ENCODE results near the gene FAF1. TPM values are rescaled to one million over a fixed set of nuclear protein-coding genes. Genes with fewer than 3 reads are reported as not detected.

FAF1 gene
- total and polyA plus RNA-seq, 4 donors = 8.6 to 45.0 (median 18.2) TPM

- no peak overlapping the region for H3K27ac ChIP-seq (ENCODE audit: low read depth in 1 of 2, low read length in 2 of 2)
Measured at GRCh38 chr1:50929376-50929958, 30.6 kb downstream of the FAF1 start.

GRCh38 chr1:50923564-50923963 lies 36.5 kb downstream of the FAF1 start:
- DNase-seq (ENCODE audit: low spot score) = no peak
- no peaks in the 10 kb centered on the region for H3K9me3 ChIP-seq (ENCODE audit: control insufficient read depth in 4 of 4, low read length in 3 of 4)
- H3K4me3 ChIP-seq (ENCODE audit: low read depth in 1 of 3, low read length in 3 of 3) = no peak overlapping the region
- H3K27me3 ChIP-seq (ENCODE audit: control insufficient read depth in 4 of 4, insufficient read depth in 4 of 4, low read length in 3 of 4) = no peaks in the 10 kb centered on the region
- no peaks in the 10 kb centered on the region for H3K36me3 ChIP-seq (ENCODE audit: control insufficient read depth in 4 of 4, insufficient read depth in 3 of 4, low read depth in 1 of 4, low read length in 3 of 4)
- no peak overlapping the region for H3K27ac ChIP-seq (ENCODE audit: low read depth in 1 of 2, low read length in 2 of 2)
- 89% methylated on average over 1 of the region's 1 CpG for WGBS
- H3K9ac ChIP-seq (ENCODE audit: low read depth in 1 of 2, low read length in 2 of 2) = no peak overlapping the region
- H3K4me1 ChIP-seq (ENCODE audit: control insufficient read depth in 4 of 4, insufficient read depth in 4 of 4, low read length in 3 of 4) = no peaks in the 10 kb centered on the region
- TF ChIP-seq TAF1 (conservative IDR thresholded peaks at IDR 0.05) (no peak), RXRA (IDR thresholded peaks at IDR 0.05) (no peak), YY1 (IDR thresholded peaks at IDR 0.05) (no peak), HNF4A (conservative IDR thresholded peaks at IDR 0.05) (no peak), RAD21 (IDR thresholded peaks at IDR 0.05) (no peak), MAX (IDR thresholded peaks at IDR 0.05) (no peak), FOXA1 (IDR thresholded peaks at IDR 0.05) (no peak), HNF4G (IDR thresholded peaks at IDR 0.05) (no peak), GABPA (IDR thresholded peaks at IDR 0.05 in 1 of 2, conservative IDR thresholded peaks at IDR 0.05 in 1 of 2) (no peak), CTCF (IDR thresholded peaks at IDR 0.05; ENCODE audit: low read depth, low read length, missing input control) (no peak), ATF3 (IDR thresholded peaks at IDR 0.05) (no peak), ZBTB33 (IDR thresholded peaks at IDR 0.05) (no peak), EGR1 (IDR thresholded peaks at IDR 0.05; ENCODE audit: low read depth in 2 of 2) (no peak), FOXA2 (IDR thresholded peaks at IDR 0.05) (no peak), REST (IDR thresholded peaks at IDR 0.05) (no peak), SP1 (IDR thresholded peaks at IDR 0.05) (no peak), NR2F2 (IDR thresholded peaks at IDR 0.05) (no peak), JUND (IDR thresholded peaks at IDR 0.05) (no peak)

More at GRCh38 chr1:50929376-50929958, 30.6 kb downstream of the FAF1 start:
- Histone ChIP-seq H3K27me3 (ENCODE audit: control insufficient read depth in 4 of 4, insufficient read depth in 4 of 4, low read length in 3 of 4) (no peaks in the 10 kb centered on the region), H3K4me3 (ENCODE audit: low read depth in 1 of 3, low read length in 3 of 3) (no peak overlapping the region), H3K36me3 (ENCODE audit: control insufficient read depth in 4 of 4, insufficient read depth in 3 of 4, low read depth in 1 of 4, low read length in 3 of 4) (no peaks in the 10 kb centered on the region), H3K9ac (ENCODE audit: low read depth in 1 of 2, low read length in 2 of 2) (no peak overlapping the region), H3K9me3 (ENCODE audit: control insufficient read depth in 4 of 4, low read length in 3 of 4) (no peaks in the 10 kb centered on the region), H3K4me1 (ENCODE audit: control insufficient read depth in 4 of 4, insufficient read depth in 4 of 4, low read length in 3 of 4) (peaks cover 0 to 6% (median 5%) of the 10 kb centered on the region in 4 donors)
- WGBS = 47% methylated on average over 2 of the region's 2 CpGs
- DNase-seq (ENCODE audit: low spot score) = no peak
- TF ChIP-seq MAX (IDR thresholded peaks at IDR 0.05) (no peak), CTCF (IDR thresholded peaks at IDR 0.05; ENCODE audit: low read depth, low read length, missing input control) (peak; percentile 53), RAD21 (IDR thresholded peaks at IDR 0.05) (peak; percentile 77 to 82)

All from liver (tissue), 9 donors.